SU-DHL-6 (cell line): ENCODE results near the gene CCDC116.
"Not testable (repeated sequence)": the region's sequence is repeated elsewhere in the genome, so short reads cannot be mapped to it uniquely, and the experiment has no call there.

Experiments used
- H2AFZ ChIP-seq: fragments of 200-600 bp; sonication (generic); 2 replicates; pipeline ENCODE4 v1.6.1; 2014; ENCODE audit warnings: low read depth, mild to moderate bottlenecking, moderate library complexity, mixed read lengths, antibody characterized with exemption, low read length; ENCODE audit not compliant: severe bottlenecking
- H3F3A ChIP-seq: fragments of 200-600 bp; shearing (Covaris generic); 2 replicates; pipeline ENCODE4 v1.6.0; 2016; ENCODE audit warnings: antibody characterized with exemption, mild to moderate bottlenecking; ENCODE audit not compliant: insufficient read depth
- H3K27ac ChIP-seq: fragments of 200-600 bp; sonication (generic); 2 replicates; pipeline ENCODE4 v1.5.1; 2016; ENCODE audit warnings: low read depth, mild to moderate bottlenecking, low read length, moderate library complexity, mixed read lengths
- H3K27me3 ChIP-seq: fragments of 200-600 bp; sonication (generic), shearing (Covaris generic); 2 replicates; pipeline ENCODE4 v1.6.0; 2014; ENCODE audit warnings: mild to moderate bottlenecking, low read length
- H3K36me3 ChIP-seq: fragments of 200-600 bp; sonication (generic); 2 replicates; pipeline ENCODE4 v1.6.1; 2014; ENCODE audit warnings: mild to moderate bottlenecking, low read length, mixed read lengths
- H3K4me2 ChIP-seq: fragments of 300-600, 200-600 bp; shearing (Covaris generic), sonication (generic); 2 replicates; pipeline ENCODE4 v1.6.0; 2014; ENCODE audit warnings: low read length, low read depth, mild to moderate bottlenecking; ENCODE audit not compliant: poor library complexity, severe bottlenecking
- H3K4me3 ChIP-seq: fragments of 200-600 bp; sonication (generic); 2 replicates; pipeline ENCODE4 v1.5.1; 2014; ENCODE audit warnings: antibody characterized with exemption, low read length, mild to moderate bottlenecking, mixed read lengths; ENCODE audit not compliant: insufficient read depth, poor library complexity, severe bottlenecking
- H3K79me2 ChIP-seq: fragments of 200-600 bp; sonication (generic); 2 replicates; pipeline ENCODE4 v1.6.1; 2014; ENCODE audit warnings: mild to moderate bottlenecking, low read length, moderate library complexity; ENCODE audit not compliant: insufficient read depth
- H3K9ac ChIP-seq: fragments of 200-600 bp; sonication (generic); 2 replicates; pipeline ENCODE4 v1.7.0; 2014; ENCODE audit warnings: mild to moderate bottlenecking, low read length
- H3K9me2 ChIP-seq: fragments of 200-600 bp; sonication (generic); replicated peaks from 2 replicates; pipeline ENCODE4 v1.6.1; 2014; ENCODE audit warnings: low read length; ENCODE audit not compliant: insufficient read depth
- H3K9me3 ChIP-seq: fragments of 200-600 bp; sonication (generic); 2 replicates; pipeline ENCODE4 v1.6.1; 2014; ENCODE audit warnings: low read length, mixed read lengths; ENCODE audit not compliant: insufficient read depth
- H4K20me1 ChIP-seq: fragments of 200-600 bp; sonication (generic); 2 replicates; pipeline ENCODE4 v1.6.1; 2014; ENCODE audit warnings: low read depth, mild to moderate bottlenecking, antibody characterized with exemption, low read length, moderate library complexity, mixed read lengths
- CTCF ChIP-seq: fragments of 200-600 bp; sonication (generic); IDR thresholded peaks from one replicate; pipeline ENCODE4 v1.5.1; 2017; ENCODE audit warnings: antibody characterized with exemption, mild to moderate bottlenecking, low read length, moderate library complexity; ENCODE audit not compliant: insufficient read depth, poor library complexity, severe bottlenecking
- EZH2phosphoT487 ChIP-seq: fragments of 200-600 bp; sonication (generic), shearing (Covaris generic); conservative IDR thresholded peaks from 2 replicates; pipeline ENCODE4 v1.6.1; 2018; ENCODE audit warnings: mild to moderate bottlenecking, antibody characterized with exemption, low read length, moderate library complexity, mixed read lengths

Gene CCDC116

GRCh38 chr22:21677606-21678443 lies 45.3 kb downstream of the CCDC116 start:
- no peak for TF ChIP-seq EZH2phosphoT487
- TF ChIP-seq CTCF: no peak
- no peak overlapping the region for H3K4me3 ChIP-seq
- H3K79me2 ChIP-seq: no peaks in the 10 kb centered on the region
- no peak overlapping the region for H2AFZ ChIP-seq
- no peaks in the 10 kb centered on the region for H3K27me3 ChIP-seq
- no peaks in the 10 kb centered on the region for H3K36me3 ChIP-seq
- no peaks in the 10 kb centered on the region for H3K9me3 ChIP-seq
- H3F3A ChIP-seq: no peaks in the 10 kb centered on the region
- no peak overlapping the region for H3K27ac ChIP-seq
- no peak overlapping the region for H3K4me2 ChIP-seq
- no peaks in the 10 kb centered on the region for H3K9me2 ChIP-seq
- H4K20me1 ChIP-seq: no peaks in the 10 kb centered on the region
- no peak overlapping the region for H3K9ac ChIP-seq

- H3K9ac ChIP-seq, H3F3A ChIP-seq, H3K36me3 ChIP-seq, H2AFZ ChIP-seq, H3K9me2 ChIP-seq, H3K4me3 ChIP-seq, H3K9me3 ChIP-seq, H3K4me2 ChIP-seq, H3K27me3 ChIP-seq, H4K20me1 ChIP-seq, H3K27ac ChIP-seq, H3K79me2 ChIP-seq: not testable (repeated sequence)
Observed at GRCh38 chr22:21678842-21679241, 46.3 kb downstream of the CCDC116 start.

GRCh38 chr22:21679383-21679782 lies 46.8 kb downstream of the CCDC116 start:
- H2AFZ ChIP-seq: no peak overlapping the region
- H3K27me3 ChIP-seq: no peaks in the 10 kb centered on the region
- no peaks in the 10 kb centered on the region for H3F3A ChIP-seq
- H3K4me3 ChIP-seq: no peak overlapping the region
- no peaks in the 10 kb centered on the region for H3K36me3 ChIP-seq
- H3K9me3 ChIP-seq: no peaks in the 10 kb centered on the region
- H3K79me2 ChIP-seq: no peaks in the 10 kb centered on the region
- no peak overlapping the region for H3K9ac ChIP-seq
- no peaks in the 10 kb centered on the region for H4K20me1 ChIP-seq
- no peak overlapping the region for H3K4me2 ChIP-seq
- TF ChIP-seq CTCF: no peak
- TF ChIP-seq EZH2phosphoT487: no peak
- H3K9me2 ChIP-seq: no peaks in the 10 kb centered on the region
- H3K27ac ChIP-seq: no peak overlapping the region

- H3F3A ChIP-seq: no peaks in the 10 kb centered on the region
- no peak overlapping the region for H3K4me2 ChIP-seq
- no peaks in the 10 kb centered on the region for H3K9me2 ChIP-seq
- no peak overlapping the region for H3K27ac ChIP-seq
- H3K79me2 ChIP-seq: no peaks in the 10 kb centered on the region
- no peaks in the 10 kb centered on the region for H4K20me1 ChIP-seq
- H3K9ac ChIP-seq: no peak overlapping the region
- no peak overlapping the region for H2AFZ ChIP-seq
- no peak overlapping the region for H3K4me3 ChIP-seq
- TF ChIP-seq EZH2phosphoT487 (no peak), CTCF (no peak)
- no peaks in the 10 kb centered on the region for H3K9me3 ChIP-seq
- no peaks in the 10 kb centered on the region for H3K27me3 ChIP-seq
- H3K36me3 ChIP-seq: no peaks in the 10 kb centered on the region
Observed at GRCh38 chr22:21680830-21681565, 48.4 kb downstream of the CCDC116 start.
